AG04449 (cell line): Measurements from ENCODE around the gene PDP2.

ENCODE experiments used
- CTCF ChIA-PET: fragments of 350-600 bp; formaldehyde crosslinking; extraction: SDS; loops from one replicate; lab custom pipeline; 2021; ENCODE audit warnings: antibody characterized with exemption; lab: Yijun Ruan, JAX
- POLR2A ChIA-PET: fragments of 400-600, 350-600 bp; formaldehyde crosslinking; extraction: SDS; loops from one replicate; lab custom pipeline; 2020; ENCODE audit warnings: antibody characterized with exemption, inconsistent platforms; lab: Yijun Ruan, JAX
- DNase-seq: peaks from one replicate; pipeline ENCODE4 v3.0.0-alpha.2; 2010; ENCODE audit warnings: low read depth, low spot score
- H3K4me3 ChIP-seq: 2 replicates; pipeline ENCODE4 v1.5.1; 2011; ENCODE audit warnings: low read depth, mild to moderate bottlenecking, control low read depth, low read length
- CTCF ChIP-seq: IDR thresholded peaks from one replicate; pipeline ENCODE4 v1.5.1; 2011; ENCODE audit warnings: mild to moderate bottlenecking, moderate library complexity, low read length, control low read depth, inconsistent platforms; ENCODE audit not compliant: insufficient read depth; ENCODE audit errors: missing control alignments

PDP2 gene

GRCh38 chr16:66910175-66910940, 30.0 kb downstream of the PDP2 start:
- POLR2A ChIA-PET: interaction anchor here (0.7 kb wide), 1 partner anchor 32 kb away, joined by 3 read pairs; no protein-coding TSS in a partner anchor
- H3K4me3 ChIP-seq: no peak overlapping the region
- no peak for TF ChIP-seq CTCF
- CTCF ChIA-PET: interaction anchor here (1.8 to 24.6 kb wide), 4 partner anchors 10 to 19 kb away, joined by 6 to 350 read pairs (median 40); partner anchors contain the start of genes CDH16 and RRAD
- no peak for DNase-seq

- no peak overlapping the region for H3K4me3 ChIP-seq
- ChIA-PET POLR2A (no interaction called here), CTCF (interaction anchor here (1.0 to 24.6 kb wide), 4 partner anchors 8 to 20 kb away, joined by 3 to 350 read pairs (median 40); partner anchors contain the start of genes CDH16 and RRAD)
- no peak for DNase-seq
- TF ChIP-seq CTCF: no peak
Observed at GRCh38 chr16:66911112-66911511, 30.8 kb downstream of the PDP2 start.

GRCh38 chr16:66911801-66912200, 31.5 kb downstream of the PDP2 start:
- CTCF ChIA-PET: interaction anchor here (1.0 to 24.6 kb wide), 3 partner anchors 9 to 15 kb away, joined by 3 to 350 read pairs (median 66); partner anchors contain the start of genes CDH16 and RRAD
- POLR2A ChIA-PET: no interaction called here

GRCh38 chr16:66913081-66913480, 32.8 kb downstream of the PDP2 start:
- no peak overlapping the region for H3K4me3 ChIP-seq
- CTCF ChIA-PET: interaction anchor here (0.6 to 24.6 kb wide), 5 partner anchors 9 to 40 kb away, joined by 3 to 350 read pairs (median 3); partner anchors contain the start of genes CDH16 and RRAD
- POLR2A ChIA-PET: no interaction called here
- DNase-seq: no peak
- no peak for TF ChIP-seq CTCF

More at GRCh38 chr16:66911801-66912200, 31.5 kb downstream of the PDP2 start:
- no peak for DNase-seq
- no peak for TF ChIP-seq CTCF
- H3K4me3 ChIP-seq: no peak overlapping the region

- ChIA-PET CTCF (interaction anchor here (1.1 to 24.6 kb wide), 3 partner anchors 8 to 41 kb away, joined by 3 to 350 read pairs (median 66); partner anchors contain the start of genes CDH16 and RRAD), POLR2A (no interaction called here)
- no peak overlapping the region for H3K4me3 ChIP-seq
- DNase-seq: no peak
- TF ChIP-seq CTCF: no peak
Observed at GRCh38 chr16:66913711-66914110, 33.4 kb downstream of the PDP2 start.

GRCh38 chr16:66914541-66914940, 34.2 kb downstream of the PDP2 start:
- no peak for TF ChIP-seq CTCF
- DNase-seq: no peak
- no peak overlapping the region for H3K4me3 ChIP-seq
- POLR2A ChIA-PET: no interaction called here
- CTCF ChIA-PET: interaction anchor here (15.4 kb wide), 1 partner anchor 13 kb away, joined by 350 read pairs; no protein-coding TSS in a partner anchor
